RCC 7860 (cell line): ENCODE measurements around the gene LRCH4.

Source experiments
- DNase-seq: peaks from one replicate; pipeline ENCODE4 v3.0.0-alpha.2; 2015; ENCODE audit warnings: low spot score
- FAIRE-seq: peaks from 2 replicates; lab custom pipeline; 2012; peaks lifted over from hg19 to GRCh38; lab: Jason Lieb, UNC

Gene LRCH4

GRCh38 chr7:100582650-100583049 lies 3.3 kb downstream of the LRCH4 start:
- FAIRE-seq (no peak), DNase-seq (no peak)

GRCh38 chr7:100582041-100582579 lies 3.8 kb downstream of the LRCH4 start:
- FAIRE-seq (no peak), DNase-seq (no peak)

GRCh38 chr7:100580466-100581283 lies 5.3 kb downstream of the LRCH4 start:
- no peak for FAIRE-seq
- DNase-seq: no peak

- DNase-seq (no peak), FAIRE-seq (no peak)
Observed at GRCh38 chr7:100578246-100579183, 7.4 kb downstream of the LRCH4 start.

- DNase-seq (no peak), FAIRE-seq (no peak)
Observed at GRCh38 chr7:100577507-100577906, 8.4 kb downstream of the LRCH4 start.

- DNase-seq: no peak
- no peak for FAIRE-seq
Observed at GRCh38 chr7:100577103-100577502, 8.8 kb downstream of the LRCH4 start.

GRCh38 chr7:100576384-100576993 lies 9.4 kb downstream of the LRCH4 start:
- FAIRE-seq: no peak

GRCh38 chr7:100575746-100576383 lies 10.1 kb downstream of the LRCH4 start:
- DNase-seq (no peak), FAIRE-seq (no peak)

More at GRCh38 chr7:100576384-100576993, 9.4 kb downstream of the LRCH4 start:
- DNase-seq: no peak

GRCh38 chr7:100575206-100575631 lies 10.7 kb downstream of the LRCH4 start:
- DNase-seq (no peak), FAIRE-seq (no peak)

- DNase-seq (no peak), FAIRE-seq (no peak)
Observed at GRCh38 chr7:100574362-100575205, 11.3 kb downstream of the LRCH4 start.

GRCh38 chr7:100573691-100574361 lies 12.1 kb downstream of the LRCH4 start, which contains the start of gene SAP25:
TSS of gene SAP25 (minus strand) at chr7:100573900. CDS start at chr7:100573742, 158 bp downstream.
- no peak for FAIRE-seq
- no peak for DNase-seq

GRCh38 chr7:100572949-100573675 lies 12.8 kb downstream of the LRCH4 start:
- DNase-seq: no peak
- FAIRE-seq: no peak

- no peak for DNase-seq
Observed at GRCh38 chr7:100572281-100572948, 13.5 kb downstream of the LRCH4 start.

GRCh38 chr7:100571829-100572116 lies 14.2 kb downstream of the LRCH4 start:
- DNase-seq (no peak), FAIRE-seq (no peak)

More at GRCh38 chr7:100572281-100572948, 13.5 kb downstream of the LRCH4 start:
- no peak for FAIRE-seq

GRCh38 chr7:100570954-100571828 lies 14.7 kb downstream of the LRCH4 start:
- DNase-seq (no peak), FAIRE-seq (no peak)

- no peak for DNase-seq
Observed at GRCh38 chr7:100568896-100569844, 16.8 kb downstream of the LRCH4 start.

More at GRCh38 chr7:100568896-100569844, 16.8 kb downstream of the LRCH4 start:
- FAIRE-seq: no peak
